Keratinocyte (primary cell): ENCODE data around the gene LRRC75B.

ENCODE experiments used
- CTCF ChIP-seq, 3 experiments: IDR thresholded peaks in 1 of 3; conservative IDR thresholded peaks in 1 of 3; optimal IDR thresholded peaks in 1 of 3; 2 replicates in 2 of 3; 3 replicates in 1 of 3; pipeline versions ENCODE3 to v1.5.1; 2011; ENCODE audit warnings: low read length in 3 of 3, mild to moderate bottlenecking in 3 of 3, moderate library complexity in 2 of 3, control low read depth in 1 of 3, inconsistent platforms in 1 of 3; ENCODE audit not compliant: insufficient read depth in 2 of 3; ENCODE audit errors: extremely low read depth in 1 of 3
- EZH2 ChIP-seq: IDR thresholded peaks from one replicate; pipeline ENCODE4 v1.6.1; 2012; ENCODE audit warnings: inconsistent platforms, mild to moderate bottlenecking, low read length, moderate library complexity

DNA sequence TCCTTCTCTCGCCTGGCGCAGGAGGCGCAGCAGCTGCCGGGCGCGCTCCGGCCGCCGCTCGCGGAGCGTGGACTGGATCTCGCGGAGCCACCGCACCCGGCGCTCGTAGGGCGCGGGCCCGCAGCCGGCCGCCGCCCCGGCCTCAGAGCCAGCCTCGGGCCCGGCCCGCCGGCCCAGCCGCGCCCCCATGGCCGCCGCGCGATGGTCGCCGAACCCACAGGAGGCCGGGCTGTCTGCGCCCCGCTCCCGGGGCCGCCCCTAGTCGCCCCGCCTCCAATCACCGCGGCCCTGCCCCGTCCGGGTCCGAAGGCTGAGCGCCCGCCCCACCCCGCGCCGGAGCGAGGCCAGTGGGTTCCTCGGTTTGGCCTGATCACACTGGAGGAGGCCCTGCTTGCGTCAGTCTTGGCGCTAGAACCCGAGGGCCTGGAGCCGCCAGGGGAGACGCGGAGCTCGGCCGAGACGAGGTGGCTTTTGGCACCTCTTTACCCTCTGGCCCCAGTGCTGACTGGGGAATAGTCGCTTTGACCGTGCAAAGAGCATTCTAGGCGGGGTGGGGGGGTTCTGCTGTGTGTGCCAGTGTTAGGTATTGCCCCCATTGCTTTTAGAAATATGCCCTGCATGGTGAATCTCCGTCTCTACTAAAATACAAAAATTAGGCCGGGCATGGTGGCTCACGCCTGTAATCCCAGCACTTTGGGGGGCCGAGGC lies at the start of gene LRRC75B:
- no peak for TF ChIP-seq CTCF (optimal IDR thresholded peaks at IDR 0.05 in 1 of 3, IDR thresholded peaks at IDR 0.05 in 1 of 3, conservative IDR thresholded peaks at IDR 0.05 in 1 of 3; ENCODE audit: extremely low read depth in 1 of 3, insufficient read depth in 2 of 3, low read length in 3 of 3)
- TF ChIP-seq EZH2: no peak
